Prostate gland (tissue), 2 donors: ENCODE measurements around the gene AUTS2. TPM values are rescaled to one million over a fixed set of nuclear protein-coding genes. Genes with fewer than 3 reads are reported as not detected.

Experiments used
- DNase-seq: peaks from one replicate; pipeline ENCODE4 v3.0.0-alpha.2; 2019; ENCODE audit warnings: low spot score
- H3K27ac ChIP-seq, 2 donors: fragments of 200-600 bp; sonication (generic); 2 replicates each; pipeline ENCODE4 v1.5.1; 2017 to 2019
- H3K27me3 ChIP-seq: fragments of 200-600 bp; sonication (generic); replicated peaks from 2 replicates; pipeline ENCODE4 v1.5.1; 2019; ENCODE audit not compliant: insufficient read depth
- H3K36me3 ChIP-seq, 2 donors: fragments of 200-600 bp; sonication (generic); 1 replicate in 1 of 2; 2 replicates in 1 of 2; pipeline versions ENCODE4 v1.5.1 to v1.8.1; 2017 to 2019
- H3K4me1 ChIP-seq: fragments of 200-600 bp; sonication (generic); replicated peaks from 2 replicates; pipeline ENCODE4 v1.5.1; 2019
- H3K4me3 ChIP-seq, 2 donors: fragments of 200-600 bp; sonication (generic); 2 replicates each; pipeline ENCODE4 v1.5.1; 2017 to 2019
- H3K9me3 ChIP-seq: fragments of 200-600 bp; sonication (generic); 2 replicates; pipeline ENCODE4 v1.5.1; 2017
- CTCF ChIP-seq, 4 experiments: fragments of 200-600 bp in 2 of 4; fragments of 450-650 bp in 2 of 4; sonication (generic) in 2 of 4; IDR thresholded peaks; 1 replicate in 3 of 4; 2 replicates in 1 of 4; pipeline ENCODE4 v1.5.1; 2016 to 2019; ENCODE audit warnings: antibody characterized with exemption in 4 of 4, mild to moderate bottlenecking in 2 of 4, moderate library complexity in 2 of 4
- POLR2A ChIP-seq: fragments of 450-650 bp; IDR thresholded peaks from one replicate; pipeline ENCODE4 v1.6.1; 2016; ENCODE audit warnings: antibody characterized with exemption, mild to moderate bottlenecking
- POLR2AphosphoS5 ChIP-seq: sonication (generic); formaldehyde crosslinking; IDR thresholded peaks from one replicate; pipeline ENCODE4 v1.6.1; 2017; ENCODE audit warnings: antibody characterized with exemption
- WGBS: methylation state at CpG from one replicate; pipeline ENCODE4 v1.1.5; 2018; 5-methylcytosine and 5-hydroxymethylcytosine counted together
- intact Hi-C: fragments of 100-400 bp; cut with DNase I; formaldehyde crosslinking; loops from one replicate; pipeline ENCODE4 v1.14.2; 2022
- total RNA-seq, 2 donors: library from RNA; depleted of rRNA; stranded (reverse); fragments of >200 nt; gene quantifications; one replicate each; pipeline ENCODE4 v1.1.0, GENCODE V29; 2016

The AUTS2 gene
- total RNA-seq, 2 donors from 2014 or later: 25.0 to 55.2 TPM

GRCh38 chr7:70698219-70698832, 1100.1 kb downstream of the AUTS2 start:
- DNase-seq: peak; percentile 43
- no peaks in the 10 kb centered on the region for H3K27me3 ChIP-seq
- TF ChIP-seq POLR2AphosphoS5 (peak; percentile 70), CTCF (IDR thresholded peaks at IDR 0.05) (peak in 3 of 4 experiments; percentile 75 to 82 (median 77)), POLR2A (no peak)
- intact Hi-C loops: loop anchor here (10.0 kb wide), 1 partner anchor 524 kb away; no protein-coding TSS in a partner anchor
- no peak overlapping the region for H3K4me3 ChIP-seq
- WGBS: 20% methylated on average over 2 of the region's 2 CpGs
- H3K9me3 ChIP-seq: no peaks in the 10 kb centered on the region
- no peaks in the 10 kb centered on the region for H3K36me3 ChIP-seq
- H3K4me1 ChIP-seq: peaks cover 4% of the 10 kb centered on the region
- no peak overlapping the region for H3K27ac ChIP-seq

GRCh38 chr7:70699271-70699670, 1101.0 kb downstream of the AUTS2 start:
- TF ChIP-seq POLR2A (no peak), POLR2AphosphoS5 (no peak), CTCF (IDR thresholded peaks at IDR 0.05) (no peak)
- WGBS: 83% methylated on average over 3 of the region's 3 CpGs
- DNase-seq: no peak
- intact Hi-C loops: loop anchor here (10.0 kb wide), 1 partner anchor 524 kb away; no protein-coding TSS in a partner anchor
- H3K4me3 ChIP-seq: no peak overlapping the region
- H3K27ac ChIP-seq: no peak overlapping the region
- H3K27me3 ChIP-seq: no peaks in the 10 kb centered on the region
- no peaks in the 10 kb centered on the region for H3K9me3 ChIP-seq
- H3K4me1 ChIP-seq: peaks cover 4% of the 10 kb centered on the region
- H3K36me3 ChIP-seq: no peaks in the 10 kb centered on the region

GRCh38 chr7:70700055-70700940, 1102.0 kb downstream of the AUTS2 start:
- no peak for DNase-seq
- H3K4me1 ChIP-seq: peaks cover 4% of the 10 kb centered on the region
- 62% methylated on average over 11 of the region's 11 CpGs for WGBS
- no peak overlapping the region for H3K4me3 ChIP-seq
- TF ChIP-seq POLR2A (no peak), POLR2AphosphoS5 (peak; percentile 29)
- intact Hi-C loops: loop anchor here (5.0 kb wide), 1 partner anchor 648 kb away; no protein-coding TSS in a partner anchor
- no peak overlapping the region for H3K27ac ChIP-seq
- no peaks in the 10 kb centered on the region for H3K9me3 ChIP-seq
- no peaks in the 10 kb centered on the region for H3K36me3 ChIP-seq
- no peaks in the 10 kb centered on the region for H3K27me3 ChIP-seq

GRCh38 chr7:70700941-70701425, 1102.7 kb downstream of the AUTS2 start:
- Histone ChIP-seq H3K27ac (no peak overlapping the region), H3K4me1 (peaks cover 4% of the 10 kb centered on the region), H3K9me3 (no peaks in the 10 kb centered on the region), H3K36me3 (no peaks in the 10 kb centered on the region), H3K4me3 (no peak overlapping the region), H3K27me3 (no peaks in the 10 kb centered on the region)
- no peak for DNase-seq
- TF ChIP-seq POLR2A (no peak), CTCF (IDR thresholded peaks at IDR 0.05) (no peak), POLR2AphosphoS5 (no peak)
- WGBS: 64% methylated on average over 6 of the region's 6 CpGs
- intact Hi-C loops: loop anchor here (5.0 kb wide), 1 partner anchor 649 kb away; no protein-coding TSS in a partner anchor

DNA sequence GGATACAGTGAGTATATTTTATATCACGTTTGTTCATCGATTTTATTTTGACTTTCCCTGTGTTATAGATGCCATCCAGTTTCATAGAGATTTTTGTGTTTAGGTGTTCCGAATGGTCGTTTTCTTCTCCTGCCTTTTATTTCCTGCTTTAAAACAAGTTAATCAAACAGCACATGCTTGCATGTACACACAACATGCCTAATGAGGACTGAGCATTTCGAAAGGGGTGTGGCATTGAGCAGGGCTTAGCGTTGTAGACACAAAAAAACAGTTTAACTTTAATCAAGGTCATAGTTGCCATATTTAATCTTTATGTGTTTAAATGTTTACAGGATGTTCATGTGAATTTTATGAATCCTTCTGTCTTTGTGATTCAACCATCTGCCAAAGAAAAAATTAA, 1103.2 kb downstream of the AUTS2 start:
- WGBS: 55% methylated on average over 6 of the region's 6 CpGs
- Histone ChIP-seq H3K4me3 (no peak overlapping the region), H3K27ac (no peak overlapping the region), H3K9me3 (no peaks in the 10 kb centered on the region), H3K27me3 (no peaks in the 10 kb centered on the region), H3K36me3 (no peaks in the 10 kb centered on the region), H3K4me1 (peaks cover 4% of the 10 kb centered on the region)
- TF ChIP-seq POLR2AphosphoS5 (no peak), CTCF (IDR thresholded peaks at IDR 0.05) (no peak), POLR2A (no peak)
- no peak for DNase-seq
- intact Hi-C loops: loop anchor here (5.0 kb wide), 1 partner anchor 649 kb away; no protein-coding TSS in a partner anchor
